ENCODE data around the gene DNAJC3. TPM values are rescaled to one million over a fixed set of nuclear protein-coding genes. Genes with fewer than 3 reads are reported as not detected.

DNAJC3 gene
- polyA plus RNA-seq, 1 of the 3 experiments (the other 2 are of a cell fraction), result 5.8 TPM

DNA sequence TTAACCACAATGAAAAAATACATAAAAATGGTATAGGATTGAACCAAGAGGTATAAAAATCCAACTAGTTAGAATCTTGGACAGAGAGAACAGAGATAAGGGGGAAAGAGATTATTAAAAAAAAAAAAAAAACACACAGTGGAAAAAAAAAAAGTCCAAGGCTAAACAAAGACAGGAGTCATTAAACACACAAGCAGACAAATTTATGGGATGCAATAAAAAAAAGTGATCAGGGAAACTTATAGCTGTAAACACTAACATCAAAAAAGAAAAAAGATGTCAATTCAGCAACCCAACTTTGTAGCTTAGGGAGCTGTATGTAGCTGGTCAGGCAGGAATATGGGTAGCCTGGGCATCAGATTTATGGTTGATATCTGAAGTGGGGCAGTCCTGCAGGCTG lies 129.0 kb downstream of the DNAJC3 start (continued):
- no peak for TF ChIP-seq POLR2AphosphoS5 (IDR thresholded peaks at IDR 0.05; ENCODE audit: low read depth, low read length)
- no peak for TF ChIP-seq TEAD4 (IDR thresholded peaks at IDR 0.05; ENCODE audit: borderline replicate concordance, insufficient read depth)
- TF ChIP-seq ELF1 (IDR thresholded peaks at IDR 0.05), result no peak
- TF ChIP-seq, protein P1, sequence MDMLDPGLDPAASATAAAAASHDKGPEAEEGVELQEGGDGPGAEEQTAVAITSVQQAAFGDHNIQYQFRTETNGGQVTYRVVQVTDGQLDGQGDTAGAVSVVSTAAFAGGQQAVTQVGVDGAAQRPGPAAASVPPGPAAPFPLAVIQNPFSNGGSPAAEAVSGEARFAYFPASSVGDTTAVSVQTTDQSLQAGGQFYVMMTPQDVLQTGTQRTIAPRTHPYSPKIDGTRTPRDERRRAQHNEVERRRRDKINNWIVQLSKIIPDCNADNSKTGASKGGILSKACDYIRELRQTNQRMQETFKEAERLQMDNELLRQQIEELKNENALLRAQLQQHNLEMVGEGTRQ (IDR thresholded peaks at IDR 0.05; ENCODE audit: borderline replicate concordance, low read depth, low read length), result no peak

DNA sequence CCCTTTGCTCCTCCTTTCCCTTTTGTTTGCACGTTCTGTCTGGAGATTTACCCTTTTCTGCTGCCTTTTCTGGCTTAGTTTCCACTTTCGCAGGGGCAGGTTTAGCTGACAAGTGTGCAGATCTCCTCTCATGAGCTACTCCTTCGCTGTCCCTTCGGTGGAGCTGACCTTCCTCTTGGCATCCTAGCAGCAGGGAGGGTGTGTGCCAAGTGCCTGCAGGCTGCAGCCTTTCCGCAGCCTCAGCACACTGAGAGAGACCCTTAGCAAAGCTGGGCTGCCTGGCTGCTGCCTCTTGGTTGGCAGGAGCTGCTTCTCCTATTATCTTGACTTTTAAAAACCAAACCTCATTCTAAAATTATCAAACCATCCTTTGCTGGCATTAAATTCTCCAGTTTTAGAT lies 132.5 kb downstream of the DNAJC3 start:
- ChIA-PET POLR2A (no interaction called here), CTCF (interaction anchor here (1.3 to 2.0 kb wide), 3 partner anchors 8 to 25 kb away, joined by 3 to 6 read pairs (median 4); no protein-coding TSS in a partner anchor)
- H3K9me2 ChIP-seq, result no peaks in the 10 kb centered on the region
- WGBS (ENCODE audit: low lambda C conversion rate), result 96% methylated on average over 5 of the region's 5 CpGs
- no peaks in the 10 kb centered on the region for H3F3A ChIP-seq (replicated peaks; ENCODE audit: insufficient read depth)
- no peak overlapping the region for H3K4me2 ChIP-seq
- H2AFZ ChIP-seq (ENCODE audit: low read depth), result no peak overlapping the region
- TF ChIP-seq NRF1 (IDR thresholded peaks at IDR 0.05; ENCODE audit: low read depth, low read length) (no peak), TCF12 (IDR thresholded peaks at IDR 0.05) (no peak)
- H3K36me3 ChIP-seq (replicated peaks in 1 of 2; ENCODE audit: control insufficient read depth in 1 of 2, insufficient read depth in 2 of 2, low read length in 1 of 2), result peaks cover 7 to 32% of the 10 kb centered on the region in 2 experiments
- H4K20me1 ChIP-seq (ENCODE audit: insufficient read depth), result no peaks in the 10 kb centered on the region
- peaks cover 11% of the 10 kb centered on the region; the same call in 1 of the 2 replicates for H3K9me3 ChIP-seq
- no peaks in the 10 kb centered on the region for H3K27me3 ChIP-seq (ENCODE audit: insufficient read depth)
- no peaks in the 10 kb centered on the region for H3K4me1 ChIP-seq (ENCODE audit: control insufficient read depth in 1 of 2, insufficient read depth in 2 of 2, low read depth in 1 of 2, low read length in 1 of 2)
- no peak overlapping the region for H3K4me3 ChIP-seq (ENCODE audit: low read depth in 2 of 2, low read length in 1 of 2)
- H3K79me2 ChIP-seq (ENCODE audit: insufficient read depth), result no peaks in the 10 kb centered on the region
- no peak overlapping the region for H3K9ac ChIP-seq
- H3K27ac ChIP-seq (ENCODE audit: low read depth in 2 of 2, low read length in 1 of 2), result no peak overlapping the region
- no peak for DNase-seq

DNA sequence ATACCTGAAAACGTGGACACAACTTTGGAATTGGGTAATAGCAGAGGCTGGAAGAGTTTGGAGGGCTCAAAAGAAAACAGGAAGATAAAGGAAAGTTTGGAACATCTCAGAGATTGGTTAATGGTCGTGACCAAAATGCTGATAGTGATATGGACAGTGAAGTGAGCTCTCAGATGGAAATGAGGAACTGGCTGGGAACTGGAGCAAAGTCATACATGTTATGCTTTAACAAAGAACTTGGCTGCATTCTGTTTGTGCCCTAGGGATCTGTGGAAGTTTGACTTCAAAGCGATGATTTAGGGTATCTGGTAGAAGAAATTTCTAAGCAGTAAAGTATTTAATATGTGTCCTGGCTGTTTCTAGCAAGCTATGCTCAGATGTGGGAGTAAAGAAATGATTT lies 136.2 kb downstream of the DNAJC3 start:
- H3K79me2 ChIP-seq (ENCODE audit: insufficient read depth), result no peaks in the 10 kb centered on the region
- no peak for DNase-seq
- no peak overlapping the region for H3K4me2 ChIP-seq
- TF ChIP-seq, protein P2, sequence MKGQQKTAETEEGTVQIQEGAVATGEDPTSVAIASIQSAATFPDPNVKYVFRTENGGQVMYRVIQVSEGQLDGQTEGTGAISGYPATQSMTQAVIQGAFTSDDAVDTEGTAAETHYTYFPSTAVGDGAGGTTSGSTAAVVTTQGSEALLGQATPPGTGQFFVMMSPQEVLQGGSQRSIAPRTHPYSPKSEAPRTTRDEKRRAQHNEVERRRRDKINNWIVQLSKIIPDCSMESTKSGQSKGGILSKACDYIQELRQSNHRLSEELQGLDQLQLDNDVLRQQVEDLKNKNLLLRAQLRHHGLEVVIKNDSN (IDR thresholded peaks at IDR 0.05; ENCODE audit: borderline replicate concordance, low read depth), result no peak
- TF ChIP-seq FOXM1 (IDR thresholded peaks at IDR 0.05; ENCODE audit: low read depth) (no peak), POLR2AphosphoS5 (IDR thresholded peaks at IDR 0.05; ENCODE audit: low read depth, low read length) (no peak)
- TF ChIP-seq, protein P3, sequence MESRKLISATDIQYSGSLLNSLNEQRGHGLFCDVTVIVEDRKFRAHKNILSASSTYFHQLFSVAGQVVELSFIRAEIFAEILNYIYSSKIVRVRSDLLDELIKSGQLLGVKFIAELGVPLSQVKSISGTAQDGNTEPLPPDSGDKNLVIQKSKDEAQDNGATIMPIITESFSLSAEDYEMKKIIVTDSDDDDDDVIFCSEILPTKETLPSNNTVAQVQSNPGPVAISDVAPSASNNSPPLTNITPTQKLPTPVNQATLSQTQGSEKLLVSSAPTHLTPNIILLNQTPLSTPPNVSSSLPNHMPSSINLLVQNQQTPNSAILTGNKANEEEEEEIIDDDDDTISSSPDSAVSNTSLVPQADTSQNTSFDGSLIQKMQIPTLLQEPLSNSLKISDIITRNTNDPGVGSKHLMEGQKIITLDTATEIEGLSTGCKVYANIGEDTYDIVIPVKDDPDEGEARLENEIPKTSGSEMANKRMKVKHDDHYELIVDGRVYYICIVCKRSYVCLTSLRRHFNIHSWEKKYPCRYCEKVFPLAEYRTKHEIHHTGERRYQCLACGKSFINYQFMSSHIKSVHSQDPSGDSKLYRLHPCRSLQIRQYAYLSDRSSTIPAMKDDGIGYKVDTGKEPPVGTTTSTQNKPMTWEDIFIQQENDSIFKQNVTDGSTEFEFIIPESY (IDR thresholded peaks at IDR 0.05; ENCODE audit: borderline replicate concordance, low read depth), result no peak
- no peaks in the 10 kb centered on the region for H3K9me3 ChIP-seq
- peaks cover 7 to 25% of the 10 kb centered on the region in 2 experiments for H3K36me3 ChIP-seq (replicated peaks in 1 of 2; ENCODE audit: control insufficient read depth in 1 of 2, insufficient read depth in 2 of 2, low read length in 1 of 2)
- H4K20me1 ChIP-seq (ENCODE audit: insufficient read depth), result no peaks in the 10 kb centered on the region
- H3K9ac ChIP-seq, result no peak overlapping the region
- H2AFZ ChIP-seq (ENCODE audit: low read depth), result no peak overlapping the region
- H3K27ac ChIP-seq (ENCODE audit: low read depth in 2 of 2, low read length in 1 of 2), result no peak overlapping the region
- H3K9me2 ChIP-seq, result no peaks in the 10 kb centered on the region
- no peaks in the 10 kb centered on the region for H3K4me1 ChIP-seq (ENCODE audit: control insufficient read depth in 1 of 2, insufficient read depth in 2 of 2, low read depth in 1 of 2, low read length in 1 of 2)
- no peak overlapping the region for H3K4me3 ChIP-seq (ENCODE audit: low read depth in 2 of 2, low read length in 1 of 2)
- 95% methylated on average over 3 of the region's 3 CpGs for WGBS (ENCODE audit: low lambda C conversion rate)
- H3K27me3 ChIP-seq (ENCODE audit: insufficient read depth), result no peaks in the 10 kb centered on the region
- CTCF ChIA-PET, result interaction anchor here (1.0 to 1.1 kb wide), 2 partner anchors 21 to 276 kb away, joined by 4 to 5 read pairs; no protein-coding TSS in a partner anchor
- POLR2A ChIA-PET, result no interaction called here
- no peaks in the 10 kb centered on the region for H3F3A ChIP-seq (replicated peaks; ENCODE audit: insufficient read depth)
